Measurements from ENCODE around the gene MED13. TPM values are rescaled to one million over a fixed set of nuclear protein-coding genes. Genes with fewer than 3 reads are reported as not detected.

Gene MED13
- total RNA-seq, 1 experiment from 2014 or later, result 60.7 TPM

DNA sequence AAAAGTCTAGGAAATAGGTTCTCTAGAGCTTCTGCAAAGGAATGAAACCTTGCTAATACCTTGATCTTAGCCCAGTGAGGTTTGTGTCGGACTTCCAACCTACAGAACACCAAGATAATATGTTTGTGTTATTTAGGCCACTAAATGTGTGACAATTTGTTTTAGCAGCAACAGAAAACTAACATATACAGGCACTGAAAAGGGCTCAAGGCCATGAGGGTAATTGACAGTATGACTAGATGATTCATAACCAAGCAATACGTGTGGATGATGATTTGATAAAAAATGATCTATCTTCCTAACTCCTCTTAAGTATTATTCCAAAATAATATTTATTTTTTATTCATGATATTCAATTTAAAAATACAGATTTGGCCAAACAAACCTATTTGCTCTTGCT is 27.7 kb upstream of the MED13 start:
- no CpG with 5 or more reads among the region's 2 CpGs for WGBS (ENCODE audit: extremely low coverage, insufficient read length, low lambda C conversion rate)

More for the DNA sequence above, 27.7 kb upstream of the MED13 start:
- no peak overlapping the region for H3K4me2 ChIP-seq (ENCODE audit: insufficient read depth, insufficient read length, low read length)
- no peak overlapping the region for H3K4ac ChIP-seq (ENCODE audit: low read depth, low read length)
- H3K23ac ChIP-seq (ENCODE audit: insufficient read length, low read depth, low read length), result no peak overlapping the region
- no peak overlapping the region for H3K56ac ChIP-seq (ENCODE audit: insufficient read length, low read depth, low read length)
- H3K14ac ChIP-seq (ENCODE audit: insufficient read depth, low read length), result no peak overlapping the region
- Mint-ChIP-seq H3K36me3 (ENCODE audit: insufficient read depth in 1 of 3, low read depth in 3 of 3) (no peaks in the 10 kb centered on the region), H3K27me3 (ENCODE audit: low read depth) (no peaks in the 10 kb centered on the region), H3K27ac (no peak overlapping the region), H3K4me1 (no peaks in the 10 kb centered on the region), H3K4me3 (no peak overlapping the region), H3K9me3 (no peaks in the 10 kb centered on the region)
- TF ChIP-seq, protein P1, sequence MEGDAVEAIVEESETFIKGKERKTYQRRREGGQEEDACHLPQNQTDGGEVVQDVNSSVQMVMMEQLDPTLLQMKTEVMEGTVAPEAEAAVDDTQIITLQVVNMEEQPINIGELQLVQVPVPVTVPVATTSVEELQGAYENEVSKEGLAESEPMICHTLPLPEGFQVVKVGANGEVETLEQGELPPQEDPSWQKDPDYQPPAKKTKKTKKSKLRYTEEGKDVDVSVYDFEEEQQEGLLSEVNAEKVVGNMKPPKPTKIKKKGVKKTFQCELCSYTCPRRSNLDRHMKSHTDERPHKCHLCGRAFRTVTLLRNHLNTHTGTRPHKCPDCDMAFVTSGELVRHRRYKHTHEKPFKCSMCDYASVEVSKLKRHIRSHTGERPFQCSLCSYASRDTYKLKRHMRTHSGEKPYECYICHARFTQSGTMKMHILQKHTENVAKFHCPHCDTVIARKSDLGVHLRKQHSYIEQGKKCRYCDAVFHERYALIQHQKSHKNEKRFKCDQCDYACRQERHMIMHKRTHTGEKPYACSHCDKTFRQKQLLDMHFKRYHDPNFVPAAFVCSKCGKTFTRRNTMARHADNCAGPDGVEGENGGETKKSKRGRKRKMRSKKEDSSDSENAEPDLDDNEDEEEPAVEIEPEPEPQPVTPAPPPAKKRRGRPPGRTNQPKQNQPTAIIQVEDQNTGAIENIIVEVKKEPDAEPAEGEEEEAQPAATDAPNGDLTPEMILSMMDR (conservative IDR thresholded peaks at IDR 0.05), result no peak
- H3K23me2 ChIP-seq (ENCODE audit: insufficient read length, low read depth, low read length, poor library complexity, severe bottlenecking), result no peaks in the 10 kb centered on the region
- no peaks in the 10 kb centered on the region for H3K9me3 ChIP-seq (ENCODE audit: control insufficient read depth, low read depth, low read length)
- H3K79me2 ChIP-seq (ENCODE audit: insufficient read depth, low read length), result no peaks in the 10 kb centered on the region
- H3K27ac ChIP-seq (ENCODE audit: insufficient read length, low read depth, low read length), result no peak overlapping the region
- no peak overlapping the region for H2BK20ac ChIP-seq (ENCODE audit: low read depth, low read length, poor library complexity, severe bottlenecking)
- H3T11ph ChIP-seq (ENCODE audit: low read length), result no peak overlapping the region
- H3K18ac ChIP-seq (ENCODE audit: insufficient read length, low read depth, low read length), result no peak overlapping the region
- no peak overlapping the region for H2AFZ ChIP-seq (ENCODE audit: low read length)
- H4K5ac ChIP-seq (ENCODE audit: insufficient read length, low read depth, low read length), result no peak overlapping the region
- H3K4me1 ChIP-seq (ENCODE audit: insufficient read depth, low read length), result no peaks in the 10 kb centered on the region
- H3K9ac ChIP-seq (ENCODE audit: extremely low read depth, insufficient read length, low read length), result no peak overlapping the region
- H4K91ac ChIP-seq (ENCODE audit: insufficient read length, low read depth, low read length), result no peak overlapping the region
- H2BK120ac ChIP-seq (ENCODE audit: low read depth, low read length, poor library complexity, severe bottlenecking), result no peak overlapping the region
- H2AK5ac ChIP-seq (ENCODE audit: insufficient read length, low read length), result no peak overlapping the region
- no peak overlapping the region for H2BK15ac ChIP-seq (ENCODE audit: low read depth, low read length)
- H2BK5ac ChIP-seq (ENCODE audit: insufficient read length, low read length), result no peak overlapping the region
- H3K27me3 ChIP-seq (ENCODE audit: insufficient read depth, low read length), result no peaks in the 10 kb centered on the region
- no peak overlapping the region for H2BK12ac ChIP-seq (ENCODE audit: insufficient read length, low read depth, low read length)
- H4K8ac ChIP-seq (replicated peaks; ENCODE audit: insufficient read length, low read depth, low read length), result no peak overlapping the region
- no peaks in the 10 kb centered on the region for H4K20me1 ChIP-seq (ENCODE audit: control insufficient read depth, insufficient read depth, insufficient read length)
- H3K79me1 ChIP-seq (ENCODE audit: insufficient read depth, low read depth, low read length, poor library complexity, severe bottlenecking), result no peaks in the 10 kb centered on the region
- DNase-seq, result no peak

All from H9 (cell line).